NCI-H2029 treated with DMSO at 0.1 percent for 48 hours (cell line): ENCODE measurements around the gene PFN3.
"Not testable (repeated sequence)": the region's sequence is repeated elsewhere in the genome, so short reads cannot be mapped to it uniquely, and the experiment has no call there.

Experiments used
- DNase-seq: peaks from one replicate; lab custom pipeline; 2025; lab: John Stamatoyannopoulos, UW

Gene PFN3

DNA sequence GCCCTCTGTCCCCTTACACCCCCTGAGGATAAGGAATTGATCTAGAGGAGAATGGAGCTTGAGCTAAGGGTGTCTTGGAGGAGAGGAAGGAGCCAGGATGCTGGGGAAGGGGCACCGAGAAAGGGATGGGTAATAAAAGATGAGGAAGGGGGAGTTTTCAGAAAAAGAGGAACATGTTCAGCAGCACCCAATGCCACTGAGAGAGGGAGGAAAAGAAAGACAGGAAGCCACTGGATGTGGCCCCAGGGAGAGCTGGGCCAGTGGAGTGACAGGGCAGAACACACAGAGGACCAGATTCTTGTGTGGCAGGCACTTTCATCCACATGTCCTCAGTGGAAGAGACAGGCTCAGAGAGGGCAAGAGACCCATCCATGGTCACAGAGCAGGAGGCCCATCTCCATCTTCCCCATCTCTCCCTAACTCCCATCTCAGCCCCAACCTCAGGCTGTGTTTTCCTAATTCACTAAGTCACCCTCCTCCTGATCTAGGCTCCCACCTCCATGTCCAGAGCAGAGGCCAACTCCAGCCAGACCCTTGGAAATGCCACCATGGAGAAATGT lies 7.2 kb downstream of the PFN3 start:
- DNase-seq = no peak

DNA sequence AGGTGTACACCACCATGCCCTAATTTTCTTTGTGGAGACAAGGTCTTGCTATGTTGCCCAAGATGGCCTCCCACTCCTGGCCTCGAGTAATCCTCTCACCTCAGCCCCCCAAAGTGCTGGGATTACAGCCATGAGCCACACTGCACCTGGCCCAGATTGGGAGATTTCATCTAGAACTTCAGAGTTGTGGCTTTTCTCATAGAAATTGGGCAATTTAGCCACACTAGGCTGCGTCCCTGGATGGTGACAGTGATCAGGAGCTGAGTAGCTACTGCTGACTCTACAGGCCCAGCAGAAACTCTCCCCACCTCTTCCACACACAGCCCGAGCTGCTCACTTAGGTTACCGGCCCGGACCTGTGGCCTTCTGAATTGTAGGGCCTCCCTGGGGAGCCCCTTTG lies 7.7 kb downstream of the PFN3 start:
- no peak for DNase-seq

DNA sequence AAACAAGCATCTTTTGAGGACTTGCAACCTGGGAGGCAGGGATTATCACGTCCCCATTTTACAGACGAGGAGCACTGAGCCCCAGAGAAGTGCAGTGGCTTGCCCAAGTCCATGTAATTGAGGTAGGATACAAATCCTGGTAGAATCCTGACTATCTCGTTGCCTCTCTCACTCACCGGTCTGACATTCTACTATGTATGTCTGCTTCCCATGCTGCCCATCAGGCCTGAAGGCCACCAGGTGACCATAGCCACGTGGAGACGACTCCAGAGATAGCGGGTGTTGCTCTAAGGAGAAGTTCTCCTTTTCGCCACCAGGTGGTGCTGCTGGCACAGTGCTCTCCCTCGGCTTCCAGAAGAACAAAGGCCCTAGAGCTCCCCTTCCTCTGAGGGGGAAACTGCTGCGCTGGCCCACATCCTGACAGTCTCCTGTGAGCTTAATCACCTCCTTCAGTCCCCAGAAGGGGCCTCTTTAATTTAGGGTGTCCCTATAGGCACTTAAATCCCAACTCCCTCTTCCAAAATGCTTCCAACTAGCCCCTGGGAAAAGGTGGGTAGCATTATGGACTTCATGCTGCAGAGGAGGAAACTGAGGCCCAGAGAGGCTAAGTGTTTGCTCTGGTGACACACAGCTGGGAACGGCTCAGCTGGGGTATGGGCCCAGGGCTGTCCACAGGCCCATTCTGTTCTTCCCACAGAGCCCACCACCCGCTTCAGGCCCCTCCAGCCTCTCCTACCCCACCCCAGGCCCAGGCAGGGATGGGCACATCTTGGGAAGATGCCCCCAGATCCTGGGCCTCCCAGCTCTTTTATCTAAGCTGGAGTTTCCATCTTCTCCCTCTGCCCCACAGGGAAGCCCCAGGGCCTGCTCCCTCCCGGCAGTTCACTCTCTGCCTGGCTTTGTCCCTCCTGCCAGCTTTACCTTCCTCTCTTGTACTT lies 9.8 kb downstream of the PFN3 start:
- peak; percentile 72 for DNase-seq

DNA sequence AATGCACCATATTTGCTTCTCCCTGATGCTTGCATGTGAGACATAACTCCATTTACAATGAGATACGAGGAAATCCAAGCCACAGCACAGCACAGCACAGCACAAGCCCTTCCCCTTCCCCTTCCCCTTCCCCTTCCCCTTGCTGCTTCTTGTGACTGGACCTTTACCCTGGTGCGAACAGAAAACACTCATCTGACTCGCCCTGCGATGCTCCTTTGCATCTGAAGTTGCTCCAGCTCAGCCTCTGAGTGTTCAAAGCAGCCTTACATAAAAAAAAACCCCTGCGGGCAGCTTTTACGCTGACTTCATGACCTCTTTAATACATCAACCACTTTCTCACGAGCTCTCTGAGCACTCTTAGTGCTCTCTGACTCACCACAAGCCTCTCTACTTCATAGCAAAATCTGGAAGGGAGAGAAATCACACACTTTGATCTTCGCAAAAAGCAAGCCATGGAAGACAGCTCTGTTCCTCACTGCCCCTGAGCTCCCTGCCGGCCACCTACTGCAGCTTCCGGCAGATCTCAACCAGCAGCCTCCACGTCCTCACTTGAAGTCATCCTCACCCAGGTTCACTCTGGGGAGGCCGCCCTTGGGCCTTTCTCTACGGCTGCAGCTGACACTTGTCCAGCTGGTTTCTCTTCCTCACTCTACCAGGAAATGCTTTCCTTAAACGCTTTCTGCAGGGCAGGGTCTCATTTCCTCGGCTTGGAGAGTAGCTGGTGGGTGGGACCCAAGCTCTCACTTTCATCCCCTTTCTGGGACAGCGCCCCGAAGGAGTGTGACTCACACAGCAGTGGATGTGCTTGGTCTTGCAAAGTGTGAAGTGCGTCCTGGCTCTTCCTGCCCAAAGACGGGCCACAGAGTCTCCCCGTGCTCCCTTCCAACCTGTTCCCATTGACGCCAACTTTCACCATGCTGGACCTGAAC lies 11.0 kb downstream of the PFN3 start:
- DNase-seq = no peak

DNA sequence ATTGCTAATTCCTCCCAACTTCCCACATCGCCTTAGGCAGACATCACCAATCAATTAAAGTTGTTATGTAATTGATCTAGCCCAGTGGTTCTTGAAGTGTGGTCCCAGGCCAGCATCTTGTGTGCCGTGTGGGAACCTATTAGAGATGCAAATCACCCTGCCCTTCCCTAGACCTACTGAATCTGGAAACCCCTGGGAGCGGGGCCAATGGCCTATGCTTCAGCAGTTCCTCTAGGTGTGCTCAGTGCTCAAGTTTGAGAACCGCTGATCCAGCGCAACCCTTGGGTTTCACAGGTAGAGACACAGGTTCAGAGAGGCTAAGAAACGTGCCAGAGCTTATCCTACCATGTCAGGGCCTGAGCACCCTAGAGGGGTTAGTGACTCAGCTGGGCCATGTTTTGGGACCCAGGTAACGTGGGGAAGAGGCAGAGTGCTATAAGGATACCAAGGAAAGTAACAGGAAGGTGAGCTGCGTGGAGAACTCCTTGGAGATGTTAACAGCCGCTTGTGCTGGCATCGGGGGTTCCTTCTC lies 11.9 kb downstream of the PFN3 start:
- no peak for DNase-seq

DNA sequence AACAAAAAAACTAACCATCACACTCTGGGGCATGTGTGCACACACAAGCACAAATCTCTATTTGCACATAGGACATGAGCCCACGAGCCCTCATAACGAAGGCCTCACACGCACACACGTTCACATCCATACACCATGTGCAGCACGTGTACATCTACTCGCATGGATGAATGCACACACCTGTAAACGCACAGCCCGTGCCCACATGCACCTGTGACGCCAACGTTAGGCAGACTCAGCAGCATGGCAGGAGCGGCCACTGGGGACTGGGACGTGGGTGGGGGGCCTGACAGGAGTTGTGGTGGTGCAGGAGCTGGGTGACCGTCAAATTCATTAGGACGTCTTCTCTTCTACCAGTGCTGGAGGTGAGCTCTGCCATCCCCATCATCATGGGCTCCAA lies 13.1 kb downstream of the PFN3 start:
- DNase-seq = no peak

DNA sequence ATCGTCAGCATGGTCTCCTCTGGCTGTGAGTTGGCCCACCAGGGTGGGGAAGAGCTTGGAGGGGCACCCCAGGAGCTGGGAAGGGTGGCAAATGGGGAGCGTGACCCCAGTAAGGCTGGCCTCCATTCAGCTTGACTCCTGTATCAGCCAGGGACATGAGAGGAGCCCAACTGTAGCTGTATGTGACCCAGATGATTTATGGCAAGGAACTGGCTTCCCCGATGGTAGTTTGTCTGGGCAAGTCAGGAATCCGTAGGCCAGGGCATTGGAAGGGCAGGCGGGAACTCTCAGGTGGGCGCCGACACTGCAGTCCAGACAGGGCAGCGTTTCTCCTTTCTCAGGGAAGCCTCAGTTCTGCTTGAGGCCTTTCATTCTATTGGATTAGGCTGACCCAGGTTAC lies 13.9 kb downstream of the PFN3 start:
- DNase-seq = no peak

DNA sequence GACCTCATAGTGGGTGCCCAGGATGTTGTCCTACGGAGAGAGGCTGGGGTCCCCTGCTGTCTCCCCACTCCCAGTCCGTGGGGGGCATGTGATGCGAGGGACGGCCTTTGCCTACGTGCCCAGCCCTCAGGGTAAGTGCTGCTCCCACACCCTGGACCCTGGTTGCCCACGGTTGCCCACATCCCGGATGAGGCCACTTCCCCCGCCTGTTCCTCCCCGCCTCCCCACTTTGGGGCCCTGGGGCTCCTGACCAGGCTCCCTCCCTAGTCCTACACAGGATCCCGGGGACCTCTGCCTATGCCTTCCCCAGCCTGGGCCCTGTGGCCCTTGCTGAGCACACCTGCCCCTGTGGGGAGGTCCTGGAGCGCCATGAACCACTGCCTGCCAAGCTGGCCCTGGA lies 14.7 kb downstream of the PFN3 start:
- DNase-seq = no peak

DNA sequence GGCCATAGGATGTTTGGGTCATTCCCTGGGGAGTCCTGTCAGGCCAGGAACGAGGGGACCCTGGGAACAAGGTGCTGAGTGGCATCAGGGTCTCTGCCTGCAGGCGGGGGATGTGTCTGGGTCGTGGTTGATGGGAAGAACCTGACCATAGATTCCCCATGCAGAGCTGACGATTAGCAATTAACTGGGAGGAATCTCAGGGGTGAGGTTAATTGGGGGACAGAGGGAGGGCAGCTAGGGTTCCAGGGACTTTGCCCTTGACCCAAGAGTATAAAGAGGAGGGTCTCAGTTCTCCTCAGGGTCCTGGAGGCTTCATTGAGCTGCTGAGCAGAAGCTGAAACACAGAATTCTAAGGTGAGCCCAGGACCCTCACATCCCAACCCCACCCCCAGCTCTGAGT lies 16.3 kb downstream of the PFN3 start, which contains the start of gene SLC34A1:
TSS of gene SLC34A1 (plus strand) at position 301 of the 400 bp plus-strand sequence. CDS start 1,308 bp downstream, outside the sequence.
- DNase-seq = no peak

DNA sequence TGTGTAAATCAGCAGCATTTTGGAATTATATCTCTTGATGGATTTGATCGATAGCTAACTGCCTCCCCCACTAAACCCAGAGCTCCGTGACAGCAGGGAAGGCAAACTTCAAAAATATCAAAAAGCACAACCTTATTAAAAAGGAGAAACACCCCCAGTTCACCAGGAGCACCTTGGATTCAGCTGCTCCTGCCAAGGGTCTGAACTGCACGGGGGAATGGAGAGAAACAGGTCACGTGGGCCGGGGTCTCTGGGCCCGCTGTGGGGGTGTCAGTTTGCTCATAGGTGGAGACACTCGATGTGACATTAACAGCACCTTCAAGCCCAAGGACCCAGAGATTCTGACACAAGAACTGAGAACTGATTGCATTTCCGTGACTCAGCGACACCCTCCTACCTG lies 17.3 kb downstream of the PFN3 start:
- DNase-seq = no peak

DNA sequence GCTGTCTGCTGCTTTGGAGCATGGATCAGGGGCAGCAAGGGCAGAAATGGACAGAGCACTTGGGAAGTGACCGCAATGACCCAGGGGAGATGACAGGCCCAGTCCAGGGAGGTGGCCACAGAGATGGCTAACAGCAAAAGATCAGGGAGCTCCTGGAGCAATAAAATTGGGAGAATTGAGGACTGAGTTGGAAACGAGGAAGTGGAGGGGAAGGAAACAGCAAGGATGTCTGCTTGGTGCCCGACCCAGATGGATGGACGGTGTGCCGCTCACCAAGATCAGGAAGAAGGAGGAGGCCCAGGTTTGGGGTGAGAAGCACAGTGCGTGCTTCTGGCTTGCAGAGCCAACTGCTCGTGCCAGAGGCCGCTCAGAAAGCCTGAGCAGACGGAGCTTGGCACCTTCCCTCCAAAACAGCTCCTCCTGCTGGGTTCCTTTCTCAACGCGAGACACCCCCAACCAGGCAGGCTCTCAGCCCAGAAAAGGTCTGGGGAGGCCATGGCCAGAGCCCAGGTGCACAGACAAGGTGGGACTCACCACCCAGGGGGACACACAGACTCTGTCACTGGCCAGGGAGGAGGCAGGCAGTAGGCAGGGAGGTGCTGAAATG lies 17.9 kb downstream of the PFN3 start:
- DNase-seq = no peak

DNA sequence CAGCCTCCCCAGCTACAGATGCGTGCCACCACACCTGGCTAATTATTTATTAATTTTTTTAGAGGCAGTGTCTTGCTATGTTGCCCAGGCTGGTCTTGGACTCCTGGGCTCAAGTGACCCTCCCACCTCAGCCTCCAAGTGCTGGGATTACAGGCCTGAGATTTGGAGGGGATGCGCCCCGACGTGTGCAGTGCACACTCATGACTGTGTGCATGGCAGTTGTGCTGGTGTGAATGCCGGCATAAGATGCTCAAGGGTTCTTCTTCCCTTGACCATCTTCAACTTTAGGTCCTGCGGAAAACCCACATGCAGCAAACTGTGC lies 19.7 kb downstream of the PFN3 start:
- no peak for DNase-seq

DNA sequence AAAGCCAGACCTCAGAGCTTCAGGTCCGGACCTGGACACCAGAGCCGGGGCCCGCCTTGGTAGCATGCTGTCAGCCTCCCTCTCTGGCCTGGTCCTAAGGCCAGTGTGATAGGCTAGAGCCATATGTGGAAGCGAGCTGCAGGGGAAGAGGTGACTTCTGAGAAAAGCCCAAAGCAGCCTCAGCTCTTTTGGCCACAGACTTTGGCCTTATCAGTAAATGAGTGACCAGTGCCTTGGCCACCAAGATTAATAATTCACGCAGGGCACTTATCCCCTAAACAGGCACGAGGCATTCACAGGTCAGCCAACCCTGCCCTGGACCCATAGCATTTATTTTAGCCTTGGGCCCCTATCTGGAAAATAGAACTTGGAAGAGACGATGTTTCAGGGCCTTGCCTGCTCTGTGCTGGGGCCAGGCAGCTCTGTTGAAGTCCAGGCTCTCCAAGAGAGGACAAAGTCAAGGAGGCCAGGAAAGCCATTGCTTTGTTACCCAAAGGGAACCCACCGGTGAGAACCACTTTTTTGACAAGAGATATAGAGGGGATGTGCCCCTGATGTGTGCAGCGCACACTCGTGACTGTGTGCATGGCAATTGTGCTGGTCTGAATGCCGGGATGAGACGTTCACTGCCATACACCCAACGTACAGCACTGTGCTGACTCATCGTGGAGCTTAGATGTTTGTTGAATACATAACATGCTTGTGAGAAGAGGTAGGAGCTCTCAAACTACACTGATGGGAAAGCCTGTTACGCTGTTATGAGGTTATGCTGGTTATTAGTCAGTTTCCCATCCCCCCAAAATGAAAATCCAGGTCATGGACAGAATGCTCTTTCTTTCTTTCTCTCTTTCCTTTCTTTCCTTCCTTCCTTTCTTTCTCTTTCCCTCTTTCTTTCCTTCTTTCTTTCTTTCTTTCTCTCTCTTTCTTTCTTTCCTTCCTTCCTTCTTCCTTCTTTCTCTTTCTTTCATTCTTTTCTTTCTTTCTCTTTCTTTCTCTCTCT lies 21.3 kb downstream of the PFN3 start:
- no peak for DNase-seq

DNA sequence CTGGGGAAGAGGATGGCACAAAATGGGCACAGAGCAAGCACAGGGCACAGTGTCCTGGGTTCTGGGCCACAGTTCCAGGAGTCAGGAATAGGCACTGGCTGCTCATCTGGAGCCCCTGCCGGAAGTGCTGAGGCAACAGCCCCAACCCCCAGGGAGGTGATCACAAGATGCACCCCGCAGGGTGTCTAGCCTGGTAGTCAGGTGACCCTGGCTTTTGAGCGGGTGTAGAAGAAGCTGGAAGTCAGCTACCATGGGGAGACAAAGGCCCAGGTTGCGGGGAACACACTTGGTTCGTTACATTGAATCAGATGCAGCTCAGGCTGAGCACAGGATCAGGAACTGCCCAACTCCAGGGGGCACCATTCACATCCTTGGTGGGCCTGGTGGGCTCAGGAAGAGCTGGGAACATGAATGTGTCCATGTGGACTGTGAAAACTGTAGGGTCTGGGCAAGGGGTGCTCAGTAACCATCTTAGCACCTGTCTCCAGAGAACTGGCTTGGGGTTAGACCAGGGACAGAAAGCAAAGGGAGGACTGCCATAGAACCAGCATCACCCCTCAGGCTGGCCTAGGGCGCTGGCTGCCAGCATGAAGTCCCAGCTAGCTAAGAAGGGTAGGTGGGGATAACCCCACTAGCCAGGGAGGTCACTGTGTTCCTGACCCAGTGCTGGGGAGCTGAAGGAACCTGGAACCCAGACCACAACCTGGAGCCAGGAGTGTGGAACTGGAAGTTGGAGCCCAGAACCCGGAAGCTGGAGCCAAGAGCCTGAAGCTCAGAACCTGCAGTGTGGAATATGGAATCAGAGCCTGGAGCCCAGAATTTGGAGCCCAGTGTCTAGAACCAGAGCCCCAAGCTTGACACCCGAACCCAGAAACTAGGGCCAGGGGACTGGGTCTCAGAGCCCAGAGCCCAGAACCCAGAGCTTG lies 22.3 kb downstream of the PFN3 start:
- no peak for DNase-seq

DNA sequence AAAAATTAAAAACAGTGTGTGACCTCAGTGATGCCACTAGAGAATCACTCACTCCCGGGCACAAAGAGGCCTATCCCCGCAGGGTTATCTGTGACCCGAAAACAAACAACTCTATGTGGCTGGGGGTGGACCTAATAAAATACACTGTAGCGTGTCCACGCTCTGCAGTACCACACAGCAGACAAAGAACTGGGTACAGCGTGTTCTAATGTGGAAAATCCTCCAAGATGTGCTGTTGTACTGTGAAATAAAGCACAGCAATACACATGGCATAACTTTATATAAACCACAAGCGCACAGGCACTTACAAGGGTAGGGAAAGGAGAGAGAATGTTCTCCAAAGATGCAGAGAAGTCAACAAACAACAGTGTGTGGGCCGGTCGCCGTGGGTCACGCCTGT lies 24.4 kb downstream of the PFN3 start:
- no peak for DNase-seq

DNA sequence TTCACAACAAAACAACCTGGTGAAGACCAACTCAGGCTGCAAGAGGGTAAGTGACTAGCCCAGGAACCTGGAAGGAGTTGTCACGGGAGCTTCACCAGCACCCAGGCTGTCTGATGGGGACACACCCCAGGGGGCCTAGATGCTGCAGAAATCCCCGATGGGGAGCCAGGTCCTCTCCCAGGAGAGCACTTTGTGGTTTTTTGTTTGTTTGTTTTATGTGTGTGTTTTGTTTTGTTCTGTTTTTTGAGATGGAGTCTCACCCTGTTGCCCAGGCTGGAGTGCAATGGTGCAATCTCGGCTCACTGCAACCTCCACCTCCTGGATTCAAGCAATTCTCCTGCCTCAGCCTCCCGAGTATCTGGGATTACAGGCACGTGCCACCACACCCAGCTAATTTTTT lies 24.9 kb downstream of the PFN3 start:
- DNase-seq = not testable (repeated sequence)

DNA sequence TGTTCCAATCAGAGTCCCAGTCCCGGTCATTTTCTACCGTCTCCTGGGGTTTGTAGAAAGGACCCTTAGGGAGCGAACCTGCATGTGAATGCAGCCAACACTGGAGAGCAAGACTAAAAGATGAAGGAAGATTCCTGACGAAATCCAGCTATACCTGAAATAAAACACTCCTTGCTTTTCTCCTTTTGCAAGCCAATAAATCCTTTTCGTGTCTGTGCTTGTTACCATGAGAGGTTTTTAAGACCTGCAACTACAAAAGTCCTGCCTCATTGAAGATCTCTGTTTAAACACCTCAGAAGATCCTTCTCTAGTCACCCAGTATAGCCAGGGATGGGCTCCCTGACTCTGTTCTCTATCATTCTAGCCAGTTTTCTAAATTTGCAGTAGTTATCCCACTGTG lies 26.2 kb downstream of the PFN3 start:
- no peak for DNase-seq

DNA sequence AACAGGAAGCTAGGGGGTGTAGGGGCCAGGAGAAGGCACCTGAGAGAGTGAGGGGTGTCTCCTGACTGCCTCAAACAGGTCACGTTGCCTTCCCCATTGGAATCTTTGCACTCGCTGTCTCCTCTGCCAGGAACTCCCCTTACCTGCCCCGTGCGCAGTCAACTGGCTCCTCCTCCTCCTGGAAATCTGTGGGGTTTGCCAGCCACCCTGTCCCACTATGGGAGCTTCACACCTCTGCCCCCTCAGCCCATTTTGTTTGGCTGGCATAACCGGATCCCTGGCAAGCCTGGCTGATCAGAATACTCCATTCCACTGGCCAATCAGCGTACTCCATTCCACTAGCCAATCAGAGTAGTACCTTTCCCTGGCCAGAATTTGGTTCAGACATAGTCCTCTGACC lies 26.7 kb downstream of the PFN3 start:
- DNase-seq = no peak

DNA sequence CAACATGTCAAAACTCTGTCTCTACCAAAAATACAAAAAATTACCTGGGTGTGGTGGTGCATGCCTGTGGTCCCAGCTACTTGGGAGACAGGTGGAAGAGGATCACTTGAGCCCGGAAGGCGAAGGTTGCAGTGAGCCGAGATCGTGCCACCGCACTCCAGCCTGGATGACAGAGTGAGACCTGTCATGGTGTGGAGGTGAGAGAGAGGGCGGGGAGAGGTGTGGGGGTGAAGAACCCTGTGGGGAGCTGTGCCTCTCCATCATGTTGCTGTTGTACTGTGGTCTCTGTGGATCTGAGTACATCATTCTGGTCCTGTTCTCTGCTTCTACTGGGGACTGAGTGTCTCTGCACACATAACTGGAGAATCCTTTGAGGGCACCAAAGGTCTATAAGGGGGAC lies 27.6 kb downstream of the PFN3 start:
- DNase-seq = no peak
